Measurements from ENCODE around the gene MTMR2. TPM values are rescaled to one million over a fixed set of nuclear protein-coding genes. Genes with fewer than 3 reads are reported as not detected.

MTMR2 gene
- total and polyA plus RNA-seq, 10 of the 15 experiments (the other 5 are each of a cell fraction or from before 2014, with no cell fraction given), result 7.6 to 46.6 (median 22.5) TPM

DNA sequence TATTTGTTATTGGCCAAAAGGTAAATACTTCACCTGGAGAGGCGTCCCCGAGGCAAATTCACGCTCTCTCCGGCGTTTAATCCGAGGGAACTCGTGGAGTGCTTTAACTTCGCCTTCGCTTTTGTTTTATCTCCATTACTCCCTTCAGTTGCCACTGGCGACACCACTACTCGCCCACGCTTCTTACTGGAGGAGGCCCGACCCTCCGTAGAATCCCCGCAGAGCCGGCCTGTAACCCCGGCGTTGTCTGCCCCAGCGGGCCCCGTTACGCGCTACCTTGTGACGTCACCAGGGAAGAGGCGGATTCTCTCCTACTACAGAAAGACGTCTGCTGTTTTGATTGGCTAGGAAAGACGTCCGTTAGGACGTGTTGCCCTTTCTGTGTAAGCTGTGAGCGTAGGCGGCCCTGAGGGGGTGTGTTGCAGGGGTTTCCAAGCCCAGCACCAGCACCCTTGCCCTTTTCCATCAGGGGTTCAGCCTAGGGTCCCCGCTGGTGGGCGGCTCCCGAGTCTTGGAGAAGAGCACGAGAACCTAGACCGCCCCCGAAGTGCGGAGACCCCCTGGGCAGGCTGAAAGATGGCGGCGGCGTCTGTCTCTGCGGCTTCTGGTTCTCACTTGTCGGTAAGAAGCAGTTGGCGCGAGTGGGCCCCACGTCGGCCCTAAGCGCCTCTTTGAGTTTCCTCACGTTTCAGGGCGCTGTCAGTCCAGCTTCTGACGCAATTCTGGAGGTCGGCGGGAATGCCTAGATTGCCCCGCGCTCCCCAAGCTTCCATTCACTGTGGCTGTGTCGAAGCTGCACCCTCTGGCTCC is 133.6 kb downstream of the MTMR2 start, which contains the start of gene CEP57 (continued):
- no peak for TF ChIP-seq HDAC2 (IDR thresholded peaks at IDR 0.05)
- TF ChIP-seq TCF7 (IDR thresholded peaks at IDR 0.05; ENCODE audit: borderline replicate concordance), result no peak
- TF ChIP-seq RELA (IDR thresholded peaks at IDR 0.05; ENCODE audit: borderline replicate concordance, partially characterized antibody), result peak; percentile 86
- no peak for TF ChIP-seq RAD51 (IDR thresholded peaks at IDR 0.05)
- no peak for TF ChIP-seq SRF (IDR thresholded peaks at IDR 0.05; ENCODE audit: low read depth in 2 of 2, low read length in 2 of 2)
- peak; percentile 7 to 22; a peak in 1 of 4 replicates for TF ChIP-seq IKZF2 (IDR thresholded peaks at IDR 0.05)
- TF ChIP-seq CREB1 (IDR thresholded peaks at IDR 0.05; ENCODE audit: low read depth), result peak; percentile 98
- no peak for TF ChIP-seq ELK1 (IDR thresholded peaks at IDR 0.05; ENCODE audit: low read depth, low read length)
- TF ChIP-seq KDM1A (IDR thresholded peaks at IDR 0.05; ENCODE audit: borderline replicate concordance), result no peak
- no peak for TF ChIP-seq KAT2A (conservative IDR thresholded peaks at IDR 0.05; ENCODE audit: control insufficient read depth, low read depth, low read length)
- TF ChIP-seq MAX (IDR thresholded peaks at IDR 0.05; ENCODE audit: low read depth, low read length), result 0 out of 2 replicates have a peak, but pooled peaks have one; percentile 43
- TF ChIP-seq JUND (IDR thresholded peaks at IDR 0.05; ENCODE audit: low read depth, low read length), result peak; percentile 56; the same call in 1 of the 2 replicates
- TF ChIP-seq MYB (IDR thresholded peaks at IDR 0.05; ENCODE audit: borderline replicate concordance, low read depth, low read length), result no peak
- no peak for TF ChIP-seq BCL3 (IDR thresholded peaks at IDR 0.05; ENCODE audit: borderline replicate concordance, insufficient read depth, low read depth, low read length, poor library complexity, severe bottlenecking)
- no peak for TF ChIP-seq SUZ12 (IDR thresholded peaks at IDR 0.05; ENCODE audit: unreplicated experiment)
- no peak for TF ChIP-seq ZNF274 (IDR thresholded peaks at IDR 0.05; ENCODE audit: insufficient read depth, insufficient read length)
- peak; percentile 66; the same call in 1 of the 2 replicates for TF ChIP-seq CHD2 (IDR thresholded peaks at IDR 0.05; ENCODE audit: borderline replicate concordance, low read depth, low read length)
- TF ChIP-seq SREBF1 (IDR thresholded peaks at IDR 0.05; ENCODE audit: low read length), result peak; percentile 42; the same call in 1 of the 2 replicates
- no peak for TF ChIP-seq ZBTB33 (IDR thresholded peaks at IDR 0.05)
- TF ChIP-seq RB1 (IDR thresholded peaks at IDR 0.05; ENCODE audit: borderline replicate concordance), result no peak
- no peak for TF ChIP-seq PAX8 (IDR thresholded peaks at IDR 0.05)
- TF ChIP-seq FOS (IDR thresholded peaks at IDR 0.05; ENCODE audit: borderline replicate concordance, extremely low read depth, insufficient read length), result peak; percentile 13
- TF ChIP-seq GATAD2B (conservative IDR thresholded peaks at IDR 0.05; ENCODE audit: low read depth), result 0 out of 2 replicates have a peak, but pooled peaks have one; percentile 52
- 0 out of 2 replicates have a peak, but pooled peaks have one; percentile 32 for TF ChIP-seq MLLT1 (IDR thresholded peaks at IDR 0.05)
- no peak; the same call in 1 of the 2 replicates for TF ChIP-seq EED (IDR thresholded peaks at IDR 0.05; ENCODE audit: low read depth)
